Panc1 (cell line): Measurements from ENCODE around the gene SPOCK1. TPM values are rescaled to one million over a fixed set of nuclear protein-coding genes. Genes with fewer than 3 reads are reported as not detected.
A peak's percentile ranks its signal among the peaks of the same experiment; 100 is the strongest.

Experiments
- ATAC-seq: fragments of 200-7000 bp; cut with Tn5 transposase; 2 replicates; pipeline ENCODE4 v1.9.1; 2020; ENCODE audit warnings: mild to moderate bottlenecking, moderate library complexity
- BruUV-seq: library from RNA; stranded (reverse); fragments of 400-500 nt; replicated peaks from 2 replicates; lab custom pipeline; 2021; lab: Mats Ljungman, UMichigan
- CTCF ChIA-PET: fragments of 300-600 bp; sonication (Branson Sonifier 250); formaldehyde crosslinking; loops from one replicate; lab custom pipeline; 2022; ENCODE audit warnings: antibody characterized with exemption; lab: Charles Lee
- POLR2A ChIA-PET: fragments of 300-600 bp; sonication (Branson Sonifier 250); formaldehyde crosslinking; loops from one replicate; lab custom pipeline; 2022; ENCODE audit warnings: antibody characterized with exemption; lab: Charles Lee
- DNase-seq: peaks from one replicate; pipeline ENCODE4 v3.0.0-alpha.2; 2010; ENCODE audit warnings: low read depth, low spot score
- H3K27ac ChIP-seq: 2 replicates; pipeline ENCODE4 v1.5.1; 2011; ENCODE audit warnings: mild to moderate bottlenecking, low read length, inconsistent platforms
- H3K27me3 ChIP-seq: fragments of 200-500 bp; sonication (Bioruptor generic); 2 replicates; pipeline ENCODE4 v1.6.0; 2014; ENCODE audit warnings: low read length, inconsistent platforms; ENCODE audit not compliant: control insufficient read depth, insufficient read depth
- H3K36me3 ChIP-seq: fragments of 200-500 bp; sonication (Bioruptor generic); 2 replicates; pipeline ENCODE4 v1.5.1; 2014; ENCODE audit warnings: inconsistent platforms, mild to moderate bottlenecking, low read length, moderate library complexity; ENCODE audit not compliant: control insufficient read depth, insufficient read depth
- H3K4me1 ChIP-seq: 2 replicates; pipeline ENCODE4 v1.5.1; 2011; ENCODE audit warnings: inconsistent platforms, mild to moderate bottlenecking, low read length, moderate library complexity; ENCODE audit not compliant: control insufficient read depth, insufficient read depth
- H3K4me3 ChIP-seq, 2 experiments: 2 replicates each; pipeline ENCODE4 v1.5.1; 2011 to 2012; ENCODE audit warnings: low read depth in 2 of 2, low read length in 2 of 2, mild to moderate bottlenecking in 2 of 2, inconsistent platforms in 1 of 2, moderate library complexity in 1 of 2
- H3K9me3 ChIP-seq: fragments of 200-500 bp; sonication (Bioruptor generic); 2 replicates; pipeline ENCODE4 v1.5.1; 2014; ENCODE audit warnings: low read depth, mild to moderate bottlenecking, inconsistent platforms, low read length, moderate library complexity; ENCODE audit not compliant: control insufficient read depth, insufficient read depth
- POLR2AphosphoS5 ChIP-seq: IDR thresholded peaks from 2 replicates; pipeline ENCODE4 v1.6.1; 2012; ENCODE audit warnings: mild to moderate bottlenecking, low read depth, low read length, moderate library complexity
- SIN3A ChIP-seq: IDR thresholded peaks from 2 replicates; pipeline ENCODE4 v1.6.1; 2012; ENCODE audit warnings: low read depth, mild to moderate bottlenecking, low read length, moderate library complexity, borderline replicate concordance; ENCODE audit not compliant: insufficient read depth
- TCF7L2 ChIP-seq: IDR thresholded peaks from 2 replicates; pipeline ENCODE4 v1.6.1; 2011; ENCODE audit warnings: mild to moderate bottlenecking, low read depth, low read length, inconsistent platforms
- in situ Hi-C: cut with HindIII; loops from 2 replicates; pipeline ENCODE4 v1.10.0; 2016; ENCODE audit warnings: low sequenced_read_pairs, low pct_unique_long_range_greater_than_20kb
- intact Hi-C: fragments of 100-400 bp; cut with micrococcal nuclease; formaldehyde crosslinking; loops from one replicate; pipeline ENCODE4 v1.10.0; 2022; ENCODE audit not compliant: unreplicated experiment
- total RNA-seq: library from RNA; stranded (reverse); gene quantifications from one replicate; pipeline ENCODE4 v1.2.1, GENCODE V29; 2021; ENCODE audit not compliant: unreplicated experiment
- TF ChIP-seq, protein P1 (sequence below): fragments of 450-650 bp; IDR thresholded peaks from 2 replicates; pipeline ENCODE4 v1.5.1; 2017; ENCODE audit warnings: mild to moderate bottlenecking
- TF ChIP-seq, protein P2 (sequence below), 2 experiments: IDR thresholded peaks; 2 replicates each; pipeline ENCODE4 v1.6.1; 2011 to 2012; ENCODE audit warnings: low read depth in 2 of 2, control low read depth in 1 of 2, low read length in 1 of 2, mild to moderate bottlenecking in 1 of 2, moderate library complexity in 1 of 2; ENCODE audit not compliant: insufficient read depth in 1 of 2

SPOCK1 gene
- total RNA-seq, 1 experiment from 2014 or later = 15.6 TPM

DNA sequence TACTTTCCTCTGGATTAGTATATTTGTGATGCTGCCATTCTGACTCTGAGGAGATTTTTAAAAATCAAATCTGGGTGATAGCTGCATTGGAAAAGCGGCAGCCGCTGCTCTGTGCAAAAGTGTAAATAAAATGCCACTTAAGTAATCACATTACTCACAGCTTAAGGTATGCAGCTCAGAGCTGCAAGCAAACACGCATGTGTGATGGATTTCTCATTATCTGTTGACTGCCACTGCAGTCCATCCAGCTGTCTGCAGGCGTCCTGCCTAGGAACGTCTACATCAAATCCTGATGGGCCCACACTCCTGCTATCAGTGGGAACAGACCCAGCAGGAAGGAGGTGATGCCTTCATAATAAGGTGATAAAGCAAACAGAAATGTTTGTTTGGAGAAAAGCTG is 216.9 kb downstream of the SPOCK1 start:
- intact Hi-C loops = no loop called here
- peak; percentile 70 for ATAC-seq
- H3K4me1 ChIP-seq = no peaks in the 10 kb centered on the region
- POLR2A ChIA-PET = no interaction called here
- CTCF ChIA-PET = interaction anchor here (0.6 kb wide), 1 partner anchor 460 kb away, joined by 6 read pairs; no protein-coding TSS in a partner anchor
- BruUV-seq = no TSS peak
- no peaks in the 10 kb centered on the region for H3K27me3 ChIP-seq
- in situ Hi-C loops = no loop called here
- TF ChIP-seq SIN3A (no peak), POLR2AphosphoS5 (no peak), TCF7L2 (no peak)
- TF ChIP-seq, protein P1, sequence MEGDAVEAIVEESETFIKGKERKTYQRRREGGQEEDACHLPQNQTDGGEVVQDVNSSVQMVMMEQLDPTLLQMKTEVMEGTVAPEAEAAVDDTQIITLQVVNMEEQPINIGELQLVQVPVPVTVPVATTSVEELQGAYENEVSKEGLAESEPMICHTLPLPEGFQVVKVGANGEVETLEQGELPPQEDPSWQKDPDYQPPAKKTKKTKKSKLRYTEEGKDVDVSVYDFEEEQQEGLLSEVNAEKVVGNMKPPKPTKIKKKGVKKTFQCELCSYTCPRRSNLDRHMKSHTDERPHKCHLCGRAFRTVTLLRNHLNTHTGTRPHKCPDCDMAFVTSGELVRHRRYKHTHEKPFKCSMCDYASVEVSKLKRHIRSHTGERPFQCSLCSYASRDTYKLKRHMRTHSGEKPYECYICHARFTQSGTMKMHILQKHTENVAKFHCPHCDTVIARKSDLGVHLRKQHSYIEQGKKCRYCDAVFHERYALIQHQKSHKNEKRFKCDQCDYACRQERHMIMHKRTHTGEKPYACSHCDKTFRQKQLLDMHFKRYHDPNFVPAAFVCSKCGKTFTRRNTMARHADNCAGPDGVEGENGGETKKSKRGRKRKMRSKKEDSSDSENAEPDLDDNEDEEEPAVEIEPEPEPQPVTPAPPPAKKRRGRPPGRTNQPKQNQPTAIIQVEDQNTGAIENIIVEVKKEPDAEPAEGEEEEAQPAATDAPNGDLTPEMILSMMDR = no peak
- TF ChIP-seq, protein P2, sequence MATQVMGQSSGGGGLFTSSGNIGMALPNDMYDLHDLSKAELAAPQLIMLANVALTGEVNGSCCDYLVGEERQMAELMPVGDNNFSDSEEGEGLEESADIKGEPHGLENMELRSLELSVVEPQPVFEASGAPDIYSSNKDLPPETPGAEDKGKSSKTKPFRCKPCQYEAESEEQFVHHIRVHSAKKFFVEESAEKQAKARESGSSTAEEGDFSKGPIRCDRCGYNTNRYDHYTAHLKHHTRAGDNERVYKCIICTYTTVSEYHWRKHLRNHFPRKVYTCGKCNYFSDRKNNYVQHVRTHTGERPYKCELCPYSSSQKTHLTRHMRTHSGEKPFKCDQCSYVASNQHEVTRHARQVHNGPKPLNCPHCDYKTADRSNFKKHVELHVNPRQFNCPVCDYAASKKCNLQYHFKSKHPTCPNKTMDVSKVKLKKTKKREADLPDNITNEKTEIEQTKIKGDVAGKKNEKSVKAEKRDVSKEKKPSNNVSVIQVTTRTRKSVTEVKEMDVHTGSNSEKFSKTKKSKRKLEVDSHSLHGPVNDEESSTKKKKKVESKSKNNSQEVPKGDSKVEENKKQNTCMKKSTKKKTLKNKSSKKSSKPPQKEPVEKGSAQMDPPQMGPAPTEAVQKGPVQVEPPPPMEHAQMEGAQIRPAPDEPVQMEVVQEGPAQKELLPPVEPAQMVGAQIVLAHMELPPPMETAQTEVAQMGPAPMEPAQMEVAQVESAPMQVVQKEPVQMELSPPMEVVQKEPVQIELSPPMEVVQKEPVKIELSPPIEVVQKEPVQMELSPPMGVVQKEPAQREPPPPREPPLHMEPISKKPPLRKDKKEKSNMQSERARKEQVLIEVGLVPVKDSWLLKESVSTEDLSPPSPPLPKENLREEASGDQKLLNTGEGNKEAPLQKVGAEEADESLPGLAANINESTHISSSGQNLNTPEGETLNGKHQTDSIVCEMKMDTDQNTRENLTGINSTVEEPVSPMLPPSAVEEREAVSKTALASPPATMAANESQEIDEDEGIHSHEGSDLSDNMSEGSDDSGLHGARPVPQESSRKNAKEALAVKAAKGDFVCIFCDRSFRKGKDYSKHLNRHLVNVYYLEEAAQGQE (IDR thresholded peaks at IDR 0.05; ENCODE audit: insufficient read depth in 1 of 2, low read depth in 2 of 2, low read length in 1 of 2) = no peak
- no peaks in the 10 kb centered on the region for H3K9me3 ChIP-seq
- peak; percentile 51 for DNase-seq
- no peaks in the 10 kb centered on the region for H3K36me3 ChIP-seq
- no peak overlapping the region for H3K4me3 ChIP-seq
- H3K27ac ChIP-seq = no peak overlapping the region

DNA sequence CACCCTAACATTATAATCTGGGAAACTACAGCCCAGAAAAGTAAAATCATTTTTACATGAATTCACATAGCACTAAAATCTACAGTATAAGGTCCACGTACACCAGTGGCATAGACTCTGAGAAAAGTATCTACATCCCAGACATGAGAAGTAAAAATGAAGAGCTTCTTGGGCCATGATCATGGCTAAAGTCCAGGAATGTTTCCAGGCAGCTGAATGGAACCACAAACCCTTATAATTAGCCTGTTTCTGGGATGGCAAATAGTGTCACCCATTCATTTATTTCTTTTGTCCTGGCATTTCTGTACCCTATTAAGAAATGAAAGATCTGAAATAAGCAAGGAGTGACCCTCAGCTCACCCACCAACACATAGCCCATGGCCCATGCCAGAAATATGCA is 217.9 kb downstream of the SPOCK1 start:
- Histone ChIP-seq H3K9me3 (no peaks in the 10 kb centered on the region), H3K27me3 (no peaks in the 10 kb centered on the region), H3K4me3 (no peak overlapping the region), H3K4me1 (no peaks in the 10 kb centered on the region), H3K36me3 (no peaks in the 10 kb centered on the region), H3K27ac (no peak overlapping the region)
- TF ChIP-seq, protein P2 (IDR thresholded peaks at IDR 0.05; ENCODE audit: insufficient read depth in 1 of 2, low read depth in 2 of 2, low read length in 1 of 2) = no peak
- TF ChIP-seq, protein P1 = no peak
- TF ChIP-seq TCF7L2 (no peak), SIN3A (no peak), POLR2AphosphoS5 (no peak)
- no TSS peak for BruUV-seq
- ChIA-PET CTCF (interaction anchor here (0.6 kb wide), 1 partner anchor 154 kb away, joined by 3 read pairs; no protein-coding TSS in a partner anchor), POLR2A (no interaction called here)
- no peak for DNase-seq
- intact Hi-C loops (no loop called here), in situ Hi-C loops (no loop called here)
- ATAC-seq = no peak
